Lower leg skin (tissue), 3 donors: Measurements from ENCODE around the gene GABBR2.

ENCODE experiments used
- POLR2A ChIP-seq, 2 donors: fragments of 450-650 bp; IDR thresholded peaks; one replicate each; pipeline ENCODE4 v1.6.1; 2016 to 2017; ENCODE audit warnings: antibody characterized with exemption in 2 of 2, mild to moderate bottlenecking in 1 of 2, moderate library complexity in 1 of 2
- TF ChIP-seq, protein P1 (sequence below), 3 donors: fragments of 450-650 bp; IDR thresholded peaks; one replicate each; pipeline ENCODE4 v1.5.1; 2016; ENCODE audit warnings: antibody characterized with exemption in 3 of 3, mild to moderate bottlenecking in 3 of 3, moderate library complexity in 2 of 3

- TF ChIP-seq, protein P1, sequence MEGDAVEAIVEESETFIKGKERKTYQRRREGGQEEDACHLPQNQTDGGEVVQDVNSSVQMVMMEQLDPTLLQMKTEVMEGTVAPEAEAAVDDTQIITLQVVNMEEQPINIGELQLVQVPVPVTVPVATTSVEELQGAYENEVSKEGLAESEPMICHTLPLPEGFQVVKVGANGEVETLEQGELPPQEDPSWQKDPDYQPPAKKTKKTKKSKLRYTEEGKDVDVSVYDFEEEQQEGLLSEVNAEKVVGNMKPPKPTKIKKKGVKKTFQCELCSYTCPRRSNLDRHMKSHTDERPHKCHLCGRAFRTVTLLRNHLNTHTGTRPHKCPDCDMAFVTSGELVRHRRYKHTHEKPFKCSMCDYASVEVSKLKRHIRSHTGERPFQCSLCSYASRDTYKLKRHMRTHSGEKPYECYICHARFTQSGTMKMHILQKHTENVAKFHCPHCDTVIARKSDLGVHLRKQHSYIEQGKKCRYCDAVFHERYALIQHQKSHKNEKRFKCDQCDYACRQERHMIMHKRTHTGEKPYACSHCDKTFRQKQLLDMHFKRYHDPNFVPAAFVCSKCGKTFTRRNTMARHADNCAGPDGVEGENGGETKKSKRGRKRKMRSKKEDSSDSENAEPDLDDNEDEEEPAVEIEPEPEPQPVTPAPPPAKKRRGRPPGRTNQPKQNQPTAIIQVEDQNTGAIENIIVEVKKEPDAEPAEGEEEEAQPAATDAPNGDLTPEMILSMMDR (IDR thresholded peaks at IDR 0.05) = no peak
- TF ChIP-seq POLR2A (IDR thresholded peaks at IDR 0.05) = no peak
Observed at GRCh38 chr9:98351370-98351769, 357.4 kb downstream of the GABBR2 start.
